Activated naive CD4-positive, alpha-beta T cell treated with anti-CD3 and anti-CD28 coated beads, Interleukin-2, amount 10 ng/mL, durations not matched to agents 7 days and 5 days (primary cell): ENCODE measurements around the gene HMCN2.
"Not testable (repeated sequence)": the region's sequence is repeated elsewhere in the genome, so short reads cannot be mapped to it uniquely, and the experiment has no call there.

Source experiments
- CTCF ChIA-PET: fragments of 350-600 bp; sonication (Branson Sonifier 250); formaldehyde crosslinking; loops from one replicate; lab custom pipeline; 2021; ENCODE audit warnings: antibody characterized with exemption; lab: Charles Lee
- DNase-seq: peaks from one replicate; pipeline ENCODE4 v3.0.0-alpha.2; 2020
- H3K27ac Mint-ChIP-seq: one replicate; pipeline ENCODE4 v1.8.0; 2021; ENCODE audit warnings: mild to moderate bottlenecking, moderate library complexity, mixed read lengths
- H3K27me3 Mint-ChIP-seq: one replicate; pipeline ENCODE4 v1.8.0; 2021; ENCODE audit warnings: mild to moderate bottlenecking, mixed read lengths
- H3K36me3 Mint-ChIP-seq: one replicate; pipeline ENCODE4 v1.8.0; 2021; ENCODE audit warnings: mixed read lengths
- H3K4me1 Mint-ChIP-seq: one replicate; pipeline ENCODE4 v1.8.0; 2021; ENCODE audit warnings: mixed read lengths
- H3K4me3 Mint-ChIP-seq: one replicate; pipeline ENCODE4 v1.8.0; 2021; ENCODE audit warnings: mild to moderate bottlenecking, moderate library complexity, mixed read lengths
- H3K9me3 Mint-ChIP-seq: one replicate; pipeline ENCODE4 v1.8.0; 2021; ENCODE audit warnings: mixed read lengths

HMCN2 gene

GRCh38 chr9:130434656-130435055 lies 169.1 kb downstream of the HMCN2 start:
- H3K36me3 Mint-ChIP-seq, DNase-seq, CTCF ChIA-PET, H3K4me3 Mint-ChIP-seq, H3K4me1 Mint-ChIP-seq, H3K9me3 Mint-ChIP-seq, H3K27ac Mint-ChIP-seq: not testable (repeated sequence)
- H3K27me3 Mint-ChIP-seq: peaks cover 69% of the 10 kb centered on the region

GRCh38 chr9:130437011-130437789 lies 171.6 kb downstream of the HMCN2 start:
- H3K27ac Mint-ChIP-seq: no peak overlapping the region
- no peak overlapping the region for H3K4me3 Mint-ChIP-seq
- no peaks in the 10 kb centered on the region for H3K36me3 Mint-ChIP-seq
- H3K27me3 Mint-ChIP-seq: peaks cover 63% of the 10 kb centered on the region
- DNase-seq: no peak
- CTCF ChIA-PET: no interaction called here
- peaks cover 4% of the 10 kb centered on the region for H3K4me1 Mint-ChIP-seq
- H3K9me3 Mint-ChIP-seq: peaks cover 9% of the 10 kb centered on the region

GRCh38 chr9:130438382-130438981 lies 172.9 kb downstream of the HMCN2 start:
- H3K4me3 Mint-ChIP-seq: no peak overlapping the region
- CTCF ChIA-PET: no interaction called here
- H3K4me1 Mint-ChIP-seq: no peaks in the 10 kb centered on the region
- H3K27me3 Mint-ChIP-seq: peaks cover 63% of the 10 kb centered on the region
- H3K36me3 Mint-ChIP-seq: no peaks in the 10 kb centered on the region
- peaks cover 10% of the 10 kb centered on the region for H3K9me3 Mint-ChIP-seq
- no peak for DNase-seq
- no peak overlapping the region for H3K27ac Mint-ChIP-seq

GRCh38 chr9:130441031-130441430 lies 175.5 kb downstream of the HMCN2 start:
- peaks cover 61% of the 10 kb centered on the region for H3K27me3 Mint-ChIP-seq
- H3K9me3 Mint-ChIP-seq: peaks cover 10% of the 10 kb centered on the region
- H3K4me1 Mint-ChIP-seq: peaks cover 2% of the 10 kb centered on the region
- DNase-seq: no peak
- no peaks in the 10 kb centered on the region for H3K36me3 Mint-ChIP-seq
- CTCF ChIA-PET: no interaction called here
- no peak overlapping the region for H3K4me3 Mint-ChIP-seq
- no peak overlapping the region for H3K27ac Mint-ChIP-seq

GRCh38 chr9:130442746-130443455 lies 177.3 kb downstream of the HMCN2 start:
- peaks cover 13% of the 10 kb centered on the region for H3K4me1 Mint-ChIP-seq
- no peak for DNase-seq
- CTCF ChIA-PET: no interaction called here
- peaks cover 10% of the 10 kb centered on the region for H3K9me3 Mint-ChIP-seq
- no peak overlapping the region for H3K27ac Mint-ChIP-seq
- H3K27me3 Mint-ChIP-seq: peaks cover 67% of the 10 kb centered on the region
- H3K4me3 Mint-ChIP-seq: no peak overlapping the region
- H3K36me3 Mint-ChIP-seq: no peaks in the 10 kb centered on the region

- peaks cover 19% of the 10 kb centered on the region for H3K4me1 Mint-ChIP-seq
- CTCF ChIA-PET: no interaction called here
- H3K27me3 Mint-ChIP-seq: peaks cover 67% of the 10 kb centered on the region
- H3K36me3 Mint-ChIP-seq: no peaks in the 10 kb centered on the region
- no peak overlapping the region for H3K27ac Mint-ChIP-seq
- no peak for DNase-seq
- peaks cover 10% of the 10 kb centered on the region for H3K9me3 Mint-ChIP-seq
- no peak overlapping the region for H3K4me3 Mint-ChIP-seq
Observed at GRCh38 chr9:130443456-130443801, 177.9 kb downstream of the HMCN2 start.

GRCh38 chr9:130443840-130444492 lies 178.4 kb downstream of the HMCN2 start:
- Mint-ChIP-seq H3K9me3 (peaks cover 10% of the 10 kb centered on the region), H3K4me1 (peaks cover 23% of the 10 kb centered on the region), H3K4me3 (no peak overlapping the region), H3K27ac (no peak overlapping the region), H3K27me3 (peaks cover 68% of the 10 kb centered on the region), H3K36me3 (no peaks in the 10 kb centered on the region)
- CTCF ChIA-PET: no interaction called here
- DNase-seq: no peak

- peaks cover 75% of the 10 kb centered on the region for H3K27me3 Mint-ChIP-seq
- no peak within 1 kb of the TSS for H3K27ac Mint-ChIP-seq
- peaks cover 8% of the 10 kb centered on the region for H3K9me3 Mint-ChIP-seq
- CTCF ChIA-PET: no interaction called here
- H3K4me1 Mint-ChIP-seq: peaks cover 23% of the 10 kb centered on the region
- no peaks in the 10 kb centered on the region for H3K36me3 Mint-ChIP-seq
- peak; percentile 64 for DNase-seq
- H3K4me3 Mint-ChIP-seq: peak within 1 kb of the TSS; percentile 35
Observed at GRCh38 chr9:130444565-130445221, 179.1 kb downstream of the HMCN2 start, which contains the start of gene ASS1. TSS of gene ASS1 (plus strand) at chr9:130444961. CDS start at chr9:130452229, 7,268 bp downstream.

- CTCF ChIA-PET: no interaction called here
- H3K27me3 Mint-ChIP-seq: peaks cover 79% of the 10 kb centered on the region
- H3K4me3 Mint-ChIP-seq: peak overlapping the region; percentile 35
Observed at GRCh38 chr9:130445268-130445983, 179.9 kb downstream of the HMCN2 start.

GRCh38 chr9:130446101-130446861 lies 180.7 kb downstream of the HMCN2 start:
- CTCF ChIA-PET: interaction anchor here (1.6 to 2.9 kb wide), 2 partner anchors 14 to 238 kb away, joined by 4 to 9 read pairs; no protein-coding TSS in a partner anchor
- no peak overlapping the region for H3K27ac Mint-ChIP-seq

More at GRCh38 chr9:130445268-130445983, 179.9 kb downstream of the HMCN2 start:
- Mint-ChIP-seq H3K27ac (no peak overlapping the region), H3K36me3 (no peaks in the 10 kb centered on the region), H3K4me1 (peaks cover 23% of the 10 kb centered on the region), H3K9me3 (peaks cover 8% of the 10 kb centered on the region)
- DNase-seq: no peak

GRCh38 chr9:130447193-130447816 lies 181.7 kb downstream of the HMCN2 start:
- Mint-ChIP-seq H3K27me3 (peaks cover 91% of the 10 kb centered on the region), H3K4me1 (peaks cover 32% of the 10 kb centered on the region)

More at GRCh38 chr9:130446101-130446861, 180.7 kb downstream of the HMCN2 start:
- peak overlapping the region; percentile 35 for H3K4me3 Mint-ChIP-seq
- no peaks in the 10 kb centered on the region for H3K36me3 Mint-ChIP-seq
- peaks cover 7% of the 10 kb centered on the region for H3K9me3 Mint-ChIP-seq
- no peak for DNase-seq
- peaks cover 31% of the 10 kb centered on the region for H3K4me1 Mint-ChIP-seq
- H3K27me3 Mint-ChIP-seq: peaks cover 88% of the 10 kb centered on the region

GRCh38 chr9:130448035-130448624 lies 182.6 kb downstream of the HMCN2 start:
- no peak overlapping the region for H3K4me3 Mint-ChIP-seq
- H3K27ac Mint-ChIP-seq: peak overlapping the region; percentile 49
- DNase-seq: peak; percentile 36
- no peaks in the 10 kb centered on the region for H3K9me3 Mint-ChIP-seq
- peaks cover 32% of the 10 kb centered on the region for H3K4me1 Mint-ChIP-seq
- CTCF ChIA-PET: interaction anchor here (1.6 to 2.9 kb wide), 3 partner anchors 12 to 236 kb away, joined by 4 to 10 read pairs (median 9); no protein-coding TSS in a partner anchor
- H3K36me3 Mint-ChIP-seq: no peaks in the 10 kb centered on the region
- peaks cover 84% of the 10 kb centered on the region for H3K27me3 Mint-ChIP-seq

More at GRCh38 chr9:130447193-130447816, 181.7 kb downstream of the HMCN2 start:
- no peaks in the 10 kb centered on the region for H3K9me3 Mint-ChIP-seq
- H3K4me3 Mint-ChIP-seq: no peak overlapping the region
- no peak overlapping the region for H3K27ac Mint-ChIP-seq
- CTCF ChIA-PET: interaction anchor here (1.6 to 2.9 kb wide), 3 partner anchors 13 to 237 kb away, joined by 4 to 10 read pairs (median 9); no protein-coding TSS in a partner anchor
- DNase-seq: no peak
- H3K36me3 Mint-ChIP-seq: no peaks in the 10 kb centered on the region
